HCT116 (cell line): ENCODE results near the gene MACF1. TPM values are rescaled to one million over a fixed set of nuclear protein-coding genes. Genes with fewer than 3 reads are reported as not detected.

Experiments
- total RNA-seq: library from RNA; stranded (reverse); gene quantifications from one replicate; pipeline ENCODE4 v1.2.1, GENCODE V29; 2021; ENCODE audit not compliant: unreplicated experiment

Gene MACF1
- total RNA-seq, 1 experiment from 2014 or later, result 146 TPM

Other genes with a start within 250 kb of the MACF1 start
- 60.0 TPM for gene AKIRIN1, start 213.4 kb upstream of the MACF1 start, total RNA-seq
- 263 TPM for gene NDUFS5, start 178.3 kb upstream of the MACF1 start, total RNA-seq